HG03045 (cell line): ENCODE results near the gene FOXL1.

Experiments
- ATAC-seq: cut with Tn5 transposase; IDR thresholded peaks from one replicate; pipeline ENCODE4 v1.9.1; 2021; ENCODE audit warnings: mild to moderate bottlenecking, moderate library complexity; ENCODE audit not compliant: unreplicated experiment

Gene FOXL1

GRCh38 chr16:86578061-86578599 is at the start of gene FOXL1:
Gene FOXL1 (plus strand): TSS chr16:86578549. CDS start chr16:86578724, 175 bp downstream.
- ATAC-seq, result no peak

GRCh38 chr16:86529160-86529559 is 49.2 kb upstream of the FOXL1 start:
- ATAC-seq, result no peak

GRCh38 chr16:86530251-86531190 is 47.8 kb upstream of the FOXL1 start:
- ATAC-seq, result no peak

DNA sequence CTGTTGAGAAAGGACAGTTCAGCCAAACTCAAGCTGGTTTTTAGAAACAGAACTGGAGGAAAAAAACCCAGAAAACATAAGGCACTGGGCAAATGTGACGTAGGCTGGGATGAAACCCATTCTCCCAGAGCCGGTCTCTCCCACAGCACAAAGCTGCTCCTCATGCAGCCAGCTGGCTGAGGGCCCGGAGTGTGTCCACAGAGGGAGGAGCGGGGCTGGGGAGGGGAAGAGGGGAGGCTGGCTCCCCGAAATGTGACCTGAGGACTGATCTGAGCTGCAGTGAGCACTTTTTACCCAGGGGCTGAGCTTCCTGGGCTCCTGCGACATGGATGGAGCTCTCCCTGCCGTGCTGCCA is 47.2 kb upstream of the FOXL1 start:
- no peak for ATAC-seq

- no peak for ATAC-seq
These were observed 46.5 kb upstream of the FOXL1 start for GRCh38 chr16:86531641-86532525.

GRCh38 chr16:86532526-86532815 is 45.9 kb upstream of the FOXL1 start:
- ATAC-seq, result no peak

DNA sequence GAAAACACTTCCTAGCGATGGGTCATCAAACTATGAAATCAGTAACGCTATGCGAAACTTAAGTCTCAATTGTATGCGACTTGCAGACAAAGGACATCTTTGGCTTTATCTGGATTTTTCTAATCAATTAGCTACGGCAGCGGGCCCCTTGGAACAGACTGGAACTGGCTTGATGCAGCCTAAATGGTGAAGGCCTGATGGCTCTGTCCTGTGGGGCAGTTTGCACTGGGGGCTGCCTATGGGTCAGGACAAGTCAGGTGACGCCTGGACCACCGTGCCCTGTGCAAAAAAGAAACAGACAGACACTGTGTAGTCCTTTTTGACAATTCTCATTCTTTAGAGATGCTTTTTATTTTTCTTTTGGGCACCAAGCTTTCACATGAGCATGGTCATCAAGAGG is 45.3 kb upstream of the FOXL1 start:
- ATAC-seq, result no peak

- ATAC-seq, result no peak
These were observed 44.5 kb upstream of the FOXL1 start for GRCh38 chr16:86533767-86534351.

DNA sequence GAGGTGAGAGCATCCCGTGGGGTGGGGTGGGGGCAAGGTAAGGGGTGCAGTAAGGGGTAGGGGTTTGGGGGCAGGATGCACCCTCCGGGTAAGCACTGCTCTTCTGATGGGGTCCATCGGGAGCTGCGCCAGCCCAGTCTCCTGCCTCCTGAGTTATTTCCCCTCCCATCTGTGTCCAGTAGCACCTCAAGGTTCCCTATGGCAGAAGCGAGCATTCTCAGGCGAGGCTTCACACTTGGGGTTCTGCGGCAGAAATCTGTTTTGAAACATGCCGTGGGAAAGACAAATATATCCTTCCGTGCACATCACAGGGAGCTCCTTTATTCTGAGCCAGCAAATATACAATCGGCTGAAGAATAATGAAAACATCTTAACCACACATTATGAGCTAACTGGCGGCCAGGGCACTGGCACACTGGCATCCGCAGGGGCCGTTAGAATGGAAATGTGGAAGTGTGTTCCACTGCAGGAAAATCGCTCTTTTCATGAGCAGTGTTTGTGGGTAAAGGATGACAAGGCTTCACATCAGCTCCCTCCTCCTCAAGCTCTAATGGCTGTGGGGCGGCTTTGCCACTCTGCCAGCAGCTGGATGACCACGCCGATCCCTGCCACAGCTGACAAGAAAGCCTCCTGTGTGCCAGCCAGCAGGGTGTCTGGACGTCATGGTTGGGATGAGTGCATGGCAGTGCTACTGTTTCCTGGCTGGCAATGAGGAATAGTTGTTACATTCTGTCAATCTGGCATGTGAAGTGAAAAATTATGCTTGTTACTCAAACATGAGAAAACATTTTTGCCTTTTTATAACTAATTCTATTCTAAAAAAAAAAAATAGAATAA is 43.4 kb upstream of the FOXL1 start:
- ATAC-seq, result no peak

GRCh38 chr16:86536621-86537020 is 41.7 kb upstream of the FOXL1 start:
- no peak for ATAC-seq

DNA sequence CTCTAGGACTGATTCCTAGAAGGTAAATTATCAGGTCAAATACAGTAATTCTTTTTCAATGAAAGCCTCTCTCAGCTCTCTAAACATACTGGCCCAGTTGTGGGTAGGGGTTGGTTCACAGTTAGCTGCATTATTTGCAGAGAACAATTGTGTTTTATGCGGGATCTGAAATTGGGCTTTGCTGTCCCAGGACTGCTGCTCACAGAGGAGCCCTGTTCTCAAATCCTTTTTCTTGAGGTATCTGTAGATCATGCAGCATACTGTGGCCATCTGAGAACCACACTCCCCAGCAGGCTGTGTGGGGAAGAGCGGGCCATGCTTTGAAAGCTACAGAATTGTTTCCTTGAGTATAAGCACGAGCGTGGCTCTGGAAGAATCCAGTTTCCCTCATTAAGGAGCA is 40.9 kb upstream of the FOXL1 start:
- no peak for ATAC-seq

DNA sequence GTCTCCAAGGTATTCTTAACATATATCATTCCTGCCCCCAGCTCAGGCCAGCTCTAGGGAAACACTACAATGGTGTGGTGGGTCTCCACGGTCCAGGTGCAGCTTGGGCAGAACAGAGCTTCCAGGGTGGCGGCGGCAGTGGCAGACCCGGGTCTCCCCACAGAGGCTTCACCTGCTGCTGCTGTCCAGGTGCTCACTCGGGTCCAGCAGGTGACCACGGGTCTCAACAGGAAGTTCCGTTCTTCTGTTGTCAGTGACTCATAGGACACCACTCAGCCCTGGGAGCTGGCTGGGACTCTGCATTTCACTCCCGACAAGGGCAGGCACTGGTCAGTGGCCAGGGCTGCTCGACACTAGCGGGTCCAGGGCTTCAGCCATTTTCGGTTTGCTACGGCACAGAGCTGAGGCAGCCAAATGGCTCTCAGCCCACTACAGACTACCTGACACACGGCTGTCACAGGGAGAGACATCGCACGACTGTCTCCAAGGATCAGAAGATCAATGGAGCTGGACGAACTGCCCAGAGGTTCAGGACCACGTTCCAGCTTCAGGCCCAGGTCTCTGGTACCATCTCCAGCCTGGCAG is 40.1 kb upstream of the FOXL1 start:
- no peak for ATAC-seq

GRCh38 chr16:86540894-86541293 is 37.5 kb upstream of the FOXL1 start:
- ATAC-seq, result no peak

DNA sequence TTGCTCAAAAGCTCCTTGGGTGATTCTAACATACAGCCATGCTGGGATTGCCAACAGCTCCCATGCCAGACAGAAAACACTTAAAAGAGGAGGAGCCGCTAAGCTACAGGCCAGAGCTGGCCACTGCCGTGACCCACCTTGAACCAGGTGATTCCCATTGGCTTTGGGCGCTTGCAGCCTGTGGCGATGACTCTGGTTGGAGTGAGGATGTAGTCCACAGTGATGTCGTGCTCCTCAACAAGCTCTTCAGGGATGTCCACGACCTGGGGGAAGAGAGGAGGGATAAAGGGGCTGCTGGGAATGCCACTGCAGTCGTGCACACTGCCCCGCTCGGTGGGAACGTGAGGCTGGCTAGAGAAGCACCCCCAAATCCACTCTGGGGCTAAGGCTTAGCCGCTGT is 36.8 kb upstream of the FOXL1 start:
- ATAC-seq, result no peak

- no peak for ATAC-seq
These were observed 35.3 kb upstream of the FOXL1 start for GRCh38 chr16:86542756-86543750.

- ATAC-seq, result no peak
These were observed 32.9 kb upstream of the FOXL1 start for GRCh38 chr16:86545481-86545880.

DNA sequence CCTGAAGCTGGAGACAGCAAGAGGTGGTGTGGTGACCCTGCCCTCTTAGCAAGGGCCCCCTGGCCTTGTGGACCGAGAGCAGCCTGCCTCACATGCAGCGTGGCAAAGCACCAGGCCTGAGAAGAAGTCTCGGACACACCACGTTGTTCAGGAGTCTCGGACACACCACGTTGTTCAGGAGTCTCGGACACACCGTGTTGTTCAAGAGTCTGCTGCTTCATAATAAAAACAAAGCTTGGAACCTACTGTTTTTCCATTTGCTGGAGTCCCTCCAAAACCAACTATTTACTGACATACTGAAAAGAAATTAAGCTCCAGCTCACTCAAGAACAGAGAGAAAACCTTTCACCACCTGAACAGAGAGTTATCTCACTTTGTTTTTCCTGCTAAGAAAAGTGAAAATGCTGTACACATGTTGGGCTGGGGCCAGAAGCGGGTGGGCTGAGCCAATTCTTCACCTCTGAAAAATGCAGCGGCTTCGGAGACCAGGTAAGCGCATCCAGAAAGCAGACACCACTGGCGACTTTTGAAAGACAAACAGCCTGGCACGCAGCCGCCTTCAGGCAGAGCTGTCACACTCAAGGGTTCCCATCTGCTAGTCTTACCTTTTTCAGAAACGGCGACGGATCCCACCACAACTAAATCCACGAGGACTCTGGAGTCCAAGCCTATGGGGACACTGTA is 32.3 kb upstream of the FOXL1 start:
- ATAC-seq, result no peak

DNA sequence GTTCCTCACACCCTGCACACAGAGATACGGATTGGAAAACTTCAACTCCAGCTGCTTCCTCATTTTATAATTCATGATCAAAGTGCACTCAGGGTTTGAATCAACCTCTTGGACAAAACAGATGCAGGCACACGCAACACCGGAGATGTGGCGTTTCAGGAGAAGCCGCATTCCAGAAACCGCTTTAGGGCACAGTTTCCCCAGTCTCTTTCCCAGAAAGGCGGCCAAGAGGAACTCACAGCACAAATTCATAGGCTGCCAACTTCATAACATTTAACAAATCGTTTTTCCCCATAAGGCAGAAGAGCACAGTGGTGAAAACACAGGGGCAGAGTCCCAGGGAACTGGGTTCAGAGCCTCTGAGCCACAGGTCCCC is 31.7 kb upstream of the FOXL1 start:
- no peak for ATAC-seq
